SK-N-SH (cell line): Measurements from ENCODE around the gene MFSD12. TPM values are rescaled to one million over a fixed set of nuclear protein-coding genes. Genes with fewer than 3 reads are reported as not detected.

Experiments used
- CTCF ChIA-PET: fragments of 300-600, 350-600 bp; formaldehyde crosslinking; extraction: SDS; loops from one replicate; lab custom pipeline; 2021; lab: Yijun Ruan, JAX
- POLR2A ChIA-PET: fragments of 350-600 bp; sonication (Branson Sonifier 250); formaldehyde crosslinking; extraction: SDS; loops from one replicate; lab custom pipeline; 2020; ENCODE audit warnings: antibody characterized with exemption, inconsistent platforms; lab: Yijun Ruan, JAX
- DNase-seq: peaks from one replicate; pipeline ENCODE4 v3.0.0; 2012
- H2AFZ ChIP-seq: fragments of 200-600 bp; sonication (generic); 2 replicates; pipeline ENCODE4 v1.8.1; 2016; ENCODE audit warnings: antibody characterized with exemption, mild to moderate bottlenecking, low read depth
- H3F3A ChIP-seq: fragments of 200-600 bp; sonication (generic); replicated peaks from 2 replicates; pipeline ENCODE3; 2016; ENCODE audit warnings: antibody characterized with exemption, mild to moderate bottlenecking; ENCODE audit not compliant: insufficient read depth
- H3K27ac ChIP-seq, 2 experiments: fragments of 200-500 bp in 1 of 2; fragments of 200-600 bp in 1 of 2; sonication (Bioruptor generic) in 1 of 2; sonication (generic), shearing (Covaris generic) in 1 of 2; 2 replicates each; pipeline versions ENCODE4 v1.5.1 to v1.6.1; 2014 to 2016; ENCODE audit warnings: low read depth in 2 of 2, inconsistent platforms in 1 of 2, low read length in 1 of 2, mild to moderate bottlenecking in 1 of 2, mixed read lengths in 1 of 2
- H3K27me3 ChIP-seq: fragments of 200-600 bp; sonication (generic), shearing (Covaris generic); 2 replicates; pipeline ENCODE4 v1.6.1; 2016; ENCODE audit warnings: mixed run types; ENCODE audit not compliant: insufficient read depth
- H3K36me3 ChIP-seq, 2 experiments: fragments of 200-500 bp in 1 of 2; fragments of 200-600 bp in 1 of 2; sonication (Bioruptor generic) in 1 of 2; sonication (generic) in 1 of 2; replicated peaks in 1 of 2; 2 replicates each; pipeline versions ENCODE3 to v1.5.1; 2014 to 2016; ENCODE audit warnings: low read length in 1 of 2, mild to moderate bottlenecking in 1 of 2; ENCODE audit not compliant: insufficient read depth in 2 of 2, control insufficient read depth in 1 of 2
- H3K4me1 ChIP-seq, 2 experiments: fragments of 200-500 bp in 1 of 2; fragments of 200-600 bp in 1 of 2; sonication (Bioruptor generic) in 1 of 2; sonication (generic), shearing (Covaris generic) in 1 of 2; 2 replicates each; pipeline versions ENCODE4 v1.5.1 to v1.6.1; 2014 to 2016; ENCODE audit warnings: low read depth in 1 of 2, low read length in 1 of 2, mixed run types in 1 of 2; ENCODE audit not compliant: insufficient read depth in 2 of 2, control insufficient read depth in 1 of 2
- H3K4me2 ChIP-seq: fragments of 200-600 bp; sonication (generic), shearing (Covaris generic); 2 replicates; pipeline ENCODE4 v1.6.1; 2017; ENCODE audit warnings: mixed run types
- H3K4me3 ChIP-seq, 2 experiments: fragments of 200-500 bp in 1 of 2; fragments of 200-600 bp in 1 of 2; sonication (Bioruptor generic) in 1 of 2; sonication (generic), shearing (Covaris generic) in 1 of 2; 2 replicates each; pipeline versions ENCODE4 v1.5.1 to v1.8.1; 2014 to 2016; ENCODE audit warnings: low read depth in 2 of 2, inconsistent platforms in 1 of 2, low read length in 1 of 2, mild to moderate bottlenecking in 1 of 2, mixed read lengths in 1 of 2, moderate library complexity in 1 of 2
- H3K79me2 ChIP-seq: fragments of 200-600 bp; sonication (generic); 2 replicates; pipeline ENCODE4 v1.8.1; 2017; ENCODE audit warnings: mild to moderate bottlenecking; ENCODE audit not compliant: insufficient read depth
- H3K9ac ChIP-seq: fragments of 200-600 bp; sonication (generic); 2 replicates; pipeline ENCODE4 v1.6.1; 2017; ENCODE audit warnings: mixed run types
- H3K9me2 ChIP-seq: fragments of 200-600 bp; sonication (generic); 2 replicates; pipeline ENCODE4 v1.6.1; 2017; ENCODE audit warnings: mixed run types
- H3K9me3 ChIP-seq: fragments of 200-600 bp; sonication (generic); 2 replicates; pipeline ENCODE4 v1.6.1; 2017; ENCODE audit warnings: mixed run types, mild to moderate bottlenecking, moderate library complexity
- H4K20me1 ChIP-seq: fragments of 200-600 bp; sonication (generic); 2 replicates; pipeline ENCODE4 v1.6.1; 2017; ENCODE audit warnings: mild to moderate bottlenecking, mixed run types; ENCODE audit not compliant: insufficient read depth
- CHD2 ChIP-seq: fragments of 150-350 bp; IDR thresholded peaks from 2 replicates; pipeline ENCODE4 v1.6.1; 2018; ENCODE audit warnings: low read length; ENCODE audit not compliant: partially characterized antibody
- EP300 ChIP-seq, 2 experiments: IDR thresholded peaks; 2 replicates each; pipeline versions ENCODE4 v1.4.0 to v1.6.1; 2012; ENCODE audit warnings: borderline replicate concordance in 1 of 2, low read depth in 1 of 2, low read length in 1 of 2
- EZH2phosphoT487 ChIP-seq: fragments of 200-600 bp; sonication (generic); IDR thresholded peaks from 2 replicates; pipeline ENCODE4 v1.6.1; 2017; ENCODE audit warnings: low read depth, mixed run types, mild to moderate bottlenecking, antibody characterized with exemption, moderate library complexity, borderline replicate concordance
- GATA2 ChIP-seq: sonication (generic); formaldehyde crosslinking; IDR thresholded peaks from 2 replicates; pipeline ENCODE4 v1.5.0; 2020; ENCODE audit warnings: mild to moderate bottlenecking, missing genetic modification reagents
- NFIC ChIP-seq: IDR thresholded peaks from 2 replicates; pipeline ENCODE4 v1.4.0; 2012; ENCODE audit warnings: borderline replicate concordance
- PBX3 ChIP-seq: IDR thresholded peaks from 2 replicates; pipeline ENCODE4; 2012
- POLR2AphosphoS5 ChIP-seq: IDR thresholded peaks from 2 replicates; pipeline ENCODE4 v1.6.1; 2012; ENCODE audit warnings: low read depth, low read length
- RCOR1 ChIP-seq: fragments of 150-350 bp; IDR thresholded peaks from 2 replicates; pipeline ENCODE4 v1.6.1; 2017; ENCODE audit warnings: antibody characterized with exemption, low read length
- SMC3 ChIP-seq: IDR thresholded peaks from 2 replicates; pipeline ENCODE4 v1.6.1; 2012; ENCODE audit warnings: low read depth, low read length, improper control_type of control experiment
- TAF1 ChIP-seq: IDR thresholded peaks from 2 replicates; pipeline ENCODE4 v1.6.1; 2012; ENCODE audit warnings: low read depth, mild to moderate bottlenecking, low read length, moderate library complexity, borderline replicate concordance
- USF1 ChIP-seq: IDR thresholded peaks from 2 replicates; pipeline ENCODE4 v1.4.0; 2012; ENCODE audit warnings: low read depth, borderline replicate concordance
- ZBTB33 ChIP-seq: IDR thresholded peaks from 2 replicates; pipeline ENCODE4 v1.4.0; 2012; ENCODE audit warnings: low read depth, borderline replicate concordance
- WGBS: methylation state at CpG from one replicate; pipeline ENCODE4 v1.1.6; 2017; ENCODE audit warnings: low lambda C conversion rate; 5-methylcytosine and 5-hydroxymethylcytosine counted together
- polyA plus RNA-seq, 3 experiments: library from polyadenylated mRNA; depleted of rRNA; stranded (reverse); fragments of >200 nt; gene quantifications; 2 replicates each; pipeline ENCODE4 v1.2.3, GENCODE V29; 2012

The MFSD12 gene
- polyA plus RNA-seq, 1 of the 3 experiments (the other 2 are of a cell fraction): 53.3 TPM

GRCh38 chr19:3524904-3525451, 32.4 kb downstream of the MFSD12 start (continued):
- TF ChIP-seq ZBTB33: no peak
- TF ChIP-seq GATA2: no peak
- no peak for TF ChIP-seq TAF1
- TF ChIP-seq USF1: no peak
- TF ChIP-seq SMC3: no peak
- no peak for TF ChIP-seq NFIC
- TF ChIP-seq CHD2: no peak
- no peak for TF ChIP-seq PBX3

GRCh38 chr19:3524078-3524842, 33.1 kb downstream of the MFSD12 start:
- Histone ChIP-seq H3K4me3 (no peak overlapping the region), H3K79me2 (peaks cover 47% of the 10 kb centered on the region), H3K36me3 (peaks cover 11 to 35% of the 10 kb centered on the region in 2 experiments), H3K9me3 (no peaks in the 10 kb centered on the region), H3K4me1 (peaks cover 0 to 13% of the 10 kb centered on the region in 2 experiments; a peak in 1 of 4 replicates), H3K27ac (no peak overlapping the region), H4K20me1 (peaks cover 46% of the 10 kb centered on the region), H3F3A (no peaks in the 10 kb centered on the region), H3K9ac (no peak overlapping the region), H3K4me2 (no peak overlapping the region), H3K27me3 (no peaks in the 10 kb centered on the region), H3K9me2 (no peaks in the 10 kb centered on the region), H2AFZ (no peak overlapping the region)
- DNase-seq: no peak
- ChIA-PET POLR2A (no interaction called here), CTCF (no interaction called here)
- WGBS: 97% methylated on average over 16 of the region's 33 CpGs
- TF ChIP-seq EP300 (IDR thresholded peaks at IDR 0.05; ENCODE audit: borderline replicate concordance in 1 of 2, low read depth in 1 of 2, low read length in 1 of 2) (no peak), RCOR1 (no peak), USF1 (no peak), EZH2phosphoT487 (no peak), POLR2AphosphoS5 (no peak)
